Brain microvascular endothelial cell (primary cell): Measurements from ENCODE around the gene FDCSP.
A peak's percentile ranks its signal among the peaks of the same experiment; 100 is the strongest.
"Not testable (repeated sequence)": the region's sequence is repeated elsewhere in the genome, so short reads cannot be mapped to it uniquely, and the experiment has no call there.

Source experiments
- DNase-seq: peaks from one replicate; pipeline ENCODE4 v3.0.0-alpha.2; 2020
- H3K27ac ChIP-seq: fragments of 250-450 bp; sonication (Bioruptor Pico); 2 replicates; pipeline ENCODE4 v1.5.1; 2020; ENCODE audit warnings: mild to moderate bottlenecking, moderate library complexity
- H3K27me3 ChIP-seq: fragments of 250-450 bp; sonication (Bioruptor Pico); replicated peaks from 2 replicates; pipeline ENCODE4 v1.5.1; 2020; ENCODE audit warnings: mild to moderate bottlenecking
- H3K36me3 ChIP-seq: fragments of 250-450 bp; sonication (Bioruptor Pico); replicated peaks from 2 replicates; pipeline ENCODE4 v1.5.1; 2020; ENCODE audit warnings: mild to moderate bottlenecking
- H3K4me3 ChIP-seq: 2 replicates; pipeline ENCODE4 v1.5.1; 2011; ENCODE audit warnings: low read depth, mild to moderate bottlenecking, control low read depth, low read length, moderate library complexity
- CTCF ChIP-seq: IDR thresholded peaks from 2 replicates; pipeline ENCODE4 v1.5.1; 2011; ENCODE audit warnings: low read depth, mild to moderate bottlenecking, moderate library complexity, low read length, control low read depth, inconsistent platforms; ENCODE audit errors: missing control alignments
- in situ Hi-C: cut with HindIII; loops from 2 replicates; pipeline ENCODE4 v1.10.0; 2017; ENCODE audit warnings: low sequenced_read_pairs, low pct_ligation_motif_present

The FDCSP gene

GRCh38 chr4:70236125-70236524 lies 10.2 kb downstream of the FDCSP start:
- in situ Hi-C loops = no loop called here
- DNase-seq = no peak
- TF ChIP-seq CTCF = no peak
- Histone ChIP-seq H3K4me3 (no peak overlapping the region), H3K27ac (no peak overlapping the region), H3K27me3 (no peaks in the 10 kb centered on the region), H3K36me3 (no peaks in the 10 kb centered on the region)

GRCh38 chr4:70239131-70239883 lies 13.4 kb downstream of the FDCSP start:
- in situ Hi-C loops = no loop called here
- no peak for TF ChIP-seq CTCF
- Histone ChIP-seq H3K4me3 (no peak overlapping the region), H3K36me3 (no peaks in the 10 kb centered on the region), H3K27me3 (no peaks in the 10 kb centered on the region), H3K27ac (no peak overlapping the region)
- DNase-seq = no peak

- Histone ChIP-seq H3K27me3 (no peaks in the 10 kb centered on the region), H3K36me3 (no peaks in the 10 kb centered on the region), H3K4me3 (no peak overlapping the region), H3K27ac (no peak overlapping the region)
- in situ Hi-C loops = no loop called here
- TF ChIP-seq CTCF = no peak
- peak; percentile 11 for DNase-seq
Observed at GRCh38 chr4:70239884-70240591, 14.1 kb downstream of the FDCSP start.

- H3K27me3 ChIP-seq, H3K4me3 ChIP-seq, H3K36me3 ChIP-seq, DNase-seq, in situ Hi-C loops, H3K27ac ChIP-seq: not testable (repeated sequence)
Observed at GRCh38 chr4:70242297-70242696, 16.4 kb downstream of the FDCSP start, which contains the start of gene CSN3. TSS of gene CSN3 (plus strand) at chr4:70242597. CDS start at chr4:70244820, 2,223 bp downstream.

GRCh38 chr4:70243091-70243490 lies 17.2 kb downstream of the FDCSP start:
- no peaks in the 10 kb centered on the region for H3K27me3 ChIP-seq
- H3K4me3 ChIP-seq = no peak overlapping the region
- no peaks in the 10 kb centered on the region for H3K36me3 ChIP-seq
- in situ Hi-C loops = no loop called here
- no peak for DNase-seq
- H3K27ac ChIP-seq = no peak overlapping the region
- no peak for TF ChIP-seq CTCF

- no peak for DNase-seq
- Histone ChIP-seq H3K27ac (no peak overlapping the region), H3K27me3 (no peaks in the 10 kb centered on the region), H3K4me3 (no peak overlapping the region), H3K36me3 (no peaks in the 10 kb centered on the region)
- TF ChIP-seq CTCF = no peak
- in situ Hi-C loops = no loop called here
Observed at GRCh38 chr4:70251250-70251944, 25.5 kb downstream of the FDCSP start.
